GM20431 (cell line): ENCODE measurements around the gene SPRY4.
"Not testable (repeated sequence)": the region's sequence is repeated elsewhere in the genome, so short reads cannot be mapped to it uniquely, and the experiment has no call there.

ENCODE experiments used
- in situ Hi-C: fragments of 300-500 bp; cut with MseI, MboI; formaldehyde crosslinking; loops from one replicate; pipeline ENCODE4 v1.15.0; 2020; ENCODE audit warnings: low sequenced_read_pairs; ENCODE audit not compliant: unreplicated experiment

SPRY4 gene

DNA sequence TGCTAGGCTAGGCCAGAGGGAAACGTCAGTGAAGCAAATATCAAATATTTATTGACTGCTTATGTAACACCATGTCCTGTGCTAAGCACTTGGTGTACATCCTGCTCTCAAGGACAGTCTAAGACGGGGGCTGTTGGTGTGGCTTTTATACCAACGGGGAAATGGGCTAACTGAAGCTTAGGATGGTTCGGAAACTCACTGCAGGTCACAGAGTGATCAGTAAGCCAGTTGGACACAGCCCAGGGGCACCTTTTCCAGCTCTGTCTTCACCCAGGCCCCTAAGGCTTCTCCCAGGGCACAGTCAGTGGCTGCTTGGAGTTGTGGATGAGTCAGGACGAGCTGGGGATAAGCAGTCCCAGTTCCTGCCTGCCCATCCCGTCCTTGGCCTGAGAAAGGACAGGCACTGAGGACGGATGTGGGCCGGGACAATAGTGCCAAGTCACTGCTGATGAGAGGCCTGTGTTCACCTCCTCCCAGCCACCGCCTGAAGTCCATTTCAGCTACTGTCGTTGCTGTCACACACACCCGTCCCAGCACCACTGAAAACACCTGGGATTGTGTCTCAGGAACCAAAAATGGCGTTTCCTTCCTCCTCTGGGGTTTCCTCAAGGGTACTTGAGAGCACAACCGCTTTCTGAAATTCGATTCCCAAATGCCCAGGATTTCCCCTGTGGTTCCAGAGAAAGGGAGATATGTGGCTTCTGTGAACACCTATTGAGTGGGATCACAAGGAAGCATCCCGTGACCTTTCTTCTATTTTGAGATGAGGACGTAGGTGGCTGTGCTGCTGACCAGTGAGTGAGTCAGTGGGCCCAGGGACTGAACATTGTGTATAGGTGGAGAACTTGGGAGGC, 17.5 kb upstream of the SPRY4 start:
- in situ Hi-C loops: no loop called here

DNA sequence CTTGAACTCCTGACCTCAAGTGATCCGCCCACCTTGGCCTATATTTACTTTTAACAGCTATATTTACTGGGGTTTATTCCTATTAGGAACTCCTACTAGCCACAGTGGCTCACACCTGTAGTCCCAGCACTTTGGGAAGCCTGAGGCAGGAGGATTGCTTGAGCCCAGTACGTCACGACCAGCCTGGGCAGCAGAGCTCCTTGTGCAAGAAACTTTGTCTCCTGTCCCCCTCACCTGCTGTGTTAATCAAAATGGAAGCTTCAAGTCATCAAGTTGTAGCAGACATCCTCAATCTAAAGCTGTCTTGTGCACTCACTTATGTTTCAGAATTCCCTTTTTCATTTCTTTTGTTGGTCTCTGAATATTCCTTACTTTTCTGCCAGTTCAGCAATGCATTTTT, 15.0 kb upstream of the SPRY4 start:
- in situ Hi-C loops: no loop called here

DNA sequence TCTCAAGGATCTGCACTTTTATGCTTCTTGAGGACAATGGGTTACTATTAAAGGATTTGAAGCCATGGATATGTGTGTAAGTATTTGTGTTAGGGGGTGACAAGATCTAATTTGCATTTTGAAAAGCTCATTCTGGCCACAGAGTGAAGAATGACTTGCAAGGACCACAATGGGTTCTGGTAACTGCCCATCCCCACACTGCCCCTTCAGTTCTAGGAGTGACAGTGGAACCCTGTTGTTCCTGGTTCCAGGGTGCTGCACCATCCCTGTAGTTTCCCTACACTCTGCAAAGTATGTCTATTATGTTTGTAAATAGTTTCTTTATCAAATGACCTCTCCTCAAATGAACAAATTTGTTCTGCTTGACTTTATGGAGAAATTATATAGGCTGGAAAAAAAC, 9.7 kb upstream of the SPRY4 start:
- in situ Hi-C loops: no loop called here

DNA sequence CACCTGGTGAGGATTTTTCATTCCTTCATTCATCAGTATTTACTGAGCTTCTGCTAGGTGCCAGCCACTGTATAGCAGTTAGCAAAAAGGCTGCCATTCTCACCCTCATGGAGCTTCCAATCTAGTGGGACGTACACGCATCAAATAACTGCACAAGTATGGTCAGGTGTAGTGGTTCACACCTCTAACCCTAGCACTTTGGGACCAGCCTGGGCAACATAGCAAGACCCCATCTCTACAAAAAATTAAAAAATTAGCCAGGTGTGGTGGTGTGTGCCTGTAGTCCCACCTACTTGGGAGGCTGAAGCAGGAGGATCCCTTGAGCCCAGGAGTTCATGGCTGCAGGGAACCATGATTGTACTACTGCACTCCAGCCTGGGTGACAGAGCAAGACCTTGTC, 8.9 kb upstream of the SPRY4 start:
- in situ Hi-C loops: not testable (repeated sequence)

DNA sequence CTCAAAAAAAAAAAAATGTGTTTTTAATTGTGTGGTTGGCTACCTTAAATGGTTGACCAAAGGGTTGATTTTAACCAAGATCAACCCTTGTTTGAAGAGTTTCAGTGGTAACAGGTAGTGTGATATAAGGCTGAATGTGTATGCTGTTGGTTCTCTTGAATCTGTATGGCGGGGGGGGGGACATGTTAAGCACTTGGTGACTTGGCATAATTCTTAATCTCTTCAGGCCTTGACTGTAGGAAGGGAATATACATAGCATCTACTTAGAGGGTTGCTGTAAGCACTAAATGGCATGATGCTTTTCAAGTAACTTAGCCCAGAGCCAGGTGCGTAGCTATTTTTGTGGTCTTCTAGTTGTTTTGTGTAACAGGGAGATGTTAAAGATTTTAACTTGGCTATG, 5.6 kb upstream of the SPRY4 start:
- in situ Hi-C loops: no loop called here

DNA sequence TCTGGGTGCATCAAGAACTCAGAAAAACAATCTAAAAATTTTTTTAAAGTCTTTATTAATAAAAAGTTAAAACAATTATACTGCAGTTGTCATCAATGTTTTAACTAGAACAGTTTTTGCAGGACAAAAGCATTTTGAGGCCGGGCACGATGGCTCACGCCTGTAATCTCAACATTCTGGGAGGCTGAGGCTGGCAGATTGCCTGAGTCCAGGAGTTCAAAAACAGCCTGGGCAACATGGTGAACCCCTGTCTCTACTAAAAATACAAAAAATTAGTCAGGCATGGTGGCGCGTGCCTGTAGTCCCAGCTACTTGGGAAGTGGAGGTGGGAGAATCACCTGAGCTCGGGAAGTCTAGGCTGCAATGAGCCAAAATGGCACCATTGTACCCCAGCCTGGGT, 5.2 kb upstream of the SPRY4 start:
- in situ Hi-C loops: no loop called here

DNA sequence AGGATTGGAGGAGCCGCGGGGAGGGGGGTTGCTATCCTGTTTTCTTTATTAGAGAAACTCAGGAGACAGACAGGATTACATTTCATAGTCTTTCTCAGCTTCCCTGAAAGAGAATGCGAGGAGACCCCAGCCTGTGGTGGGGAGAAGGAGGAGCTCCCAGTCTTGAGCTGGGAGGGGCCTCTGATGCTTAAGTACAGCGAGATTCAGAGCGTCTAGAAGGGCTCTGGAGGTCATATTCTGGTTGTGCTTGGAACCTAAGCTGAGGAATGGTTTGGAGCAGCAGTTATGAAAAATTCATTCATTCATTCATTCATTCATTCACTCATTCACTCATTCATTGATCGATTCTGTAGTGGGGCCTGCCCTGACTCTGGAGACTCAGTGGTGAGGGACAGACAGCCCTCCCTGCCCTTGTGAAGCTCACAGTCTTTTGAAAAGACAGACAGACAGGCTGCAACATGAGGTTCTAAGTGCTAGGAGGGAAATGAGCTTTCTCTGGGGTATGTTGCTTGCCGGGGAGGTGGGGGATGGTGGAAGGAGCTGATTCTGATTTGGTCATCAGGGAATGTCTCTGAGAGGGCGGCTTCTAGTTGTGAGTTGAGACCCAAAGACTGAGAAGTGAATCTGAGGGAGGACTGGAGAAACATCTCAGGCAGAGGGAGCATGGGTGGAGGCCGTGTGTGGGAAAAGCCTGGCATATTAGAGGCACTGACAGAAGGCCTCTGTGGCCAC, 2.5 kb upstream of the SPRY4 start:
- in situ Hi-C loops: no loop called here

DNA sequence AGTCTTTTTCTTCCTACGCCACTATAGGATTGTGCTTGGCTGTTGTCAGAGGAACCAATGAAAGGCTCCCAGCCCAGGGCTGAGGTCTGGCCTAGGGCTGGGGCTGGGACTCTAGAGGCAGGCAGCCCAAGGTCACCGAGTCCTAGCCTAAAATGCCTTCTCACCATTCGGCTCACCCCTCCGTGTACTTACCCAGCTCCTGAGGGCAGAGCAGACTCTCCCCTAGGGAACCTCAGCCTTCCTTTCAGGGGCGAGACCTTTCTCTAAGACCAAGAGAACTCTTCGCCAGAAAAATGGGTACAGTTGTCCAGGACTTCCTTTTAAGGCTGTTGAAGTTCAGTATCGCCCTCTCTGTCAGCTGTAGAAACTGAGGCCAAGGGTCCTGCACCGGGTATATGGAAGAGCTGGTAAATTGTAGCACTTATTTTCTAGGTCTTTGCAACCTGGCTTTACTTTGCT, 1.7 kb upstream of the SPRY4 start:
- in situ Hi-C loops: no loop called here

DNA sequence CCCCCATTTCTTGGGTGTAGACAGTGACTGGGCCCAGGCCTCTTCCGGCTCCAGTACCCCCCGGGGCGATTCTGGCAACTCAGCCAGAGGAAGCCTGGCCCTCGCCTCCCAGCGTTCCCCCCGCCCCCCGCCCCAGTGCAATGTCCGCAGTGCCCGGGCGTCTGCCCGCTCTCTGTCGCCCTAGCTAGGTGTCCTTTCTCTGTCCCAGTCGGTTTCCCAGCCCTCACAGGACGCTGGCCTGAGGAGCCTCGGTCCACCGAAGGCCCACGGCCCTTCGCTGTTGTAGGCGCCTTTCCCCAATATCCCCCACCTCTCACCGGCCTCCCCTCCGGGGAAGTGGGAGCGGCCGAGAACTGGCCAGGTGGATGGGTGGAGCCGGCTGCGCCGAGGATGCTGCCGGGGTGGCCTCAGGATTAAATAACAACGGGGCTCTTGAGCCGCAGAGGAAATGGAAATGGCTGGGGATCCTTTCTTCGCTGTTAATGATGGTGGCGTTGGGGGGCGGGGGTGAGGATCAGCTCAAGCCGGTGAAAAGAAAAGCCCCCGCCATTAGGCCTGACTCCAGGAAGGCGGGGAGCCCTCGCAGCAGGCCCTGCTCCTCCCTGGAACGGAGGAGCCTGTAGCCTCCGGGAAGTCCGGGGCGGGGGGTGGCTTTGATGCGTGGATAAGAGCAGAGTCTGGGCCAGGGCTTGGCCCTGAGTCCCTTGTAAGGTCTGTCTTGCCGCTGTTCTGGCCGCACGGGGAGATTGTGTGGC, 1.1 kb upstream of the SPRY4 start:
- in situ Hi-C loops: no loop called here

DNA sequence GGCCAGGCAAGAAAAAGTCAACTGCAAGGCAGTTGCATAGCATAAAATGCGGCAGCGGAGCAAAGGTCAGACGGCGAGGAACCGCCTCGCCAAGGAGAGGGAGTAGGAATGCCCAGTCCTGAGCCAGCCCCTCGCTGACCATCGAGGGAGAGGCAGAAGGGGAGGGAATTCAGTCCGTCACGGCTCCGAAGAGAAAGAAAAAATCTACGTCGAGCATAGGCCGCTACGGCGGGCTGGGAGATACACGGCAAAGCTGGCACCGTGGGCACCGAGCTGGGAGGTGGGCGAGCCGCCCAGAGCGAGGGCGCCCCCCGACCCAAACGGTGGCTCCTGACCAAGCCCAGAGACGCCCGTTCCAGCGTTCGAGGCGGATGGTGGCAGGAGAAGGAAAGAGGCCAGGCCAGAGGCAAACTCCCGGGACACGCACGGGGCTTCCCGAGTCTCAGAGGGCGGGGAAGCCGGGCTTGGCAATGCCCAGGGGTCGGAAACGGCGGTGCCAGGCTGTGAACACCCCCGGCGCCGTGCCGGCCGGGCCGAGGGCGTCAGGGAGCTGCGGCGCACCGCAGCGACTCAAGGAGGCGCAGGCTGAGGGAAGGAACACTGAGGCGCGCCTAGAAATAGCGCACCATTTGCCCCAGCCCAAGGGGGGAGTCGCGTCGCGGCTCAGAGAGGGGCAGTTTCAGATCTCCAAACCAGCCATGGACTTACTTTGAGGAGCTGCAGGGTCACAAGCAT, 518 bp downstream of the SPRY4 start:
- in situ Hi-C loops: no loop called here

DNA sequence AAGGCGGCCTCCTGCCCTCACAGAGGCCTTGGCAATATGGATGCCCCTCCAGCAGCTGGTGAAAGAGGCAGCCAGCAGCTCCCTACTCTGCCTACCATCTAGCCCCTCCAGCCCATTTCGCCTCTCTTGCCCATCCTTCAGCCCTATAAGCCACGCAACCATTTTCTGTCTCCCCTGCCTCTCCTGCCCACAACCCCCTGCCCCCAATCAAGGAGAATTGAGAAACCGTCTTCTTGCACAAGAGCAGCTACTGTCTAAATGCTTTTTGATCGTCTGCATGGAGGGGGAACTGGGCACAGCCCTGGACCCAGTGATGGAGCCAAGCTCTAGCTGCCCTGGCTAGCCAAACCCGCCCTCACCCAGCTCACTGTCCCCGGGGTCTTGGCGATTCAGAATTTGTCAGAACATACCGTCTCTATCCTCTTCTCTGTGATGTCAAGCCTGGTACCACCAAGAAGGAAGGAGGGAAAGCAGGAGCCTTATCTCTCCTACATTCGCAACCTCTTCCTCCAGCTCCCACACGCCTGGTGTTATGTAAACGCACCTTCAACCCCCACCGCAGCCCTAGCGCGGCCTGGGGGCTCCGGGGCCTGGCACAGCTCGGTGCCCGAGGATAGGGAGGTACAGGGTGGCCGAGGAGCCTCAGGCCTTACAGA, 1.2 kb downstream of the SPRY4 start:
- in situ Hi-C loops: no loop called here

DNA sequence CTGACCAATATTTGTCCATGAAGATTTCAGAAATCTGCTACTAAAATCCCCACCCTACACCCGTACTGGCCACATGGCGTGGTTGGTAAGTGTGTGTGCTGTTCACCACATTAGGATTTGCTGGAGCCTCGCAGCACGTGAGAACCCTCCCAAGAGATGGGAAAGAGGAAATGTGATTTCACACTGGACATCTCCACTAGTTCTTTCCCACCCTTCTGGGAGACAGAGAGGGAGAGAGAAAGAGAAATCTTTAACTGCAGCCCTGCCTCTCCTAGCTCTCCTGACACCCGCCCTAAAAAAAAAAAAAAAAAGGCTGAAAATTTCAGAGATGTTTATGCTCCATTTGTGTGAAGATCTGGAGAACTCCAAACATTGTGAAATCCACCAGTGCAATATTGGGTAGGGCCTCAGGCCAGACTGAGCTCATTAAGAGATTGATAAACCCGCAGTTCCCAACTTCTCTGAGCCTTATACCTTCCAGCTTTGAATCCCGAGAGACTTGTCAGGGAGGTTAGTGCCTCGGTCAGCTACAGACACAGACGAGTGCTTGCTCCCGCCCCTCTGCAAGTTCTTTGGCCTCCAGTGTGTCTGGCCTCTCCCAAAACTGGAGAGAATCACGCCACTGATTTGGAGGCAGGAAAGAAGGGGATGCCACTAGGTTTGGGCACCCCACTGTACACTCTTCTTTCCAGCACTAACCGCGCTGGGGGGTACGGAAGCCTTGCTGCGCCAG, 1.9 kb downstream of the SPRY4 start:
- in situ Hi-C loops: no loop called here

DNA sequence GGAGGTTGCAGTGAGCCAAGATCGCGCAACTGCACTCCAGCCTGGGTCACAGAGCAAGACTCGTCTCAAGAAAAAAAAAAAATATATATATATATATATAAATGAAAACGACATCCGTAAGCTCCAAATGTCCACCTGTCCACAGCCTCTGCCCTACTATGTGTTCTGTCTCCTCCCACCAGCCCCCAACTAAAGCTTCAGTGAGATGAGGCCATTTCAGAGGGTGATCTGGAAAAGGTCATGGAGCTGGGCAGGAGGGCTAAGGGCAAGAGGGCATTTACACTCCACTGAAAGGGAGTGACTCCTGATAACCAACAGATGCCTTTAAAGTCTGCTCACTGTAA, 2.4 kb downstream of the SPRY4 start:
- in situ Hi-C loops: no loop called here

DNA sequence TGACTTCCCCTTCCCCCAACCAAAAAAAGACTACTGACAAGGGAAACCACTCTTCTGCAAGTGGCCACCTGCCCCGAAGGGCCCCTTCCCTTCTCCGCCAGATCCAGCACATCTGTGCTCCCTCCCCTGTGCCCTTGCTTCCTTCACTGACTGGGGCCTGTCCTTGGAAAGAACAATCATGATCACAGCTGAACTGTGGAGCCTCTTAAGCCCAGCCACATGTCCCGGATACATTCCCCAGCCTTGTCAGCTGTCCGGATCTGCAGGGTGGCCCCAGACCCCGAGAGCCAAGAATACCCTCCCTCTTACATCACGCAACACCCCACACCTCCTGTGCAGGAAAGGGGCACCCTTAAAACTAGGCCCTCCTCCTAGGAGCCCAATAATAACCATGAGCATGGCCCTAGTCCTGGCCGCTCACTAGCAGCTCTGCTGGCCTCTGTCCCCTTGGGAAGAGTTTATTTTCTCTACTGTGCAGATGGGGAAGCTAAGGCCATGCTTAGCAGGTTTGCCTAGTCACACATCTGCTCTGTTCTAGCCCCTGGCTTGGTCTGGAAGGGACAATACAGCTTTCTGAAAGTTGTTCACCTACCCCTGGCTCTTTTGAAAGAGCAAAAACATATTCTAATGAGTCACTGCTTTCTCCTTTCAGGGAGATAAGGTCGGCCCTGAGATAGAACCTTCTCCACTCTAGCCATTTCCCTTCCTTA, 3.8 kb downstream of the SPRY4 start:
- in situ Hi-C loops: no loop called here

DNA sequence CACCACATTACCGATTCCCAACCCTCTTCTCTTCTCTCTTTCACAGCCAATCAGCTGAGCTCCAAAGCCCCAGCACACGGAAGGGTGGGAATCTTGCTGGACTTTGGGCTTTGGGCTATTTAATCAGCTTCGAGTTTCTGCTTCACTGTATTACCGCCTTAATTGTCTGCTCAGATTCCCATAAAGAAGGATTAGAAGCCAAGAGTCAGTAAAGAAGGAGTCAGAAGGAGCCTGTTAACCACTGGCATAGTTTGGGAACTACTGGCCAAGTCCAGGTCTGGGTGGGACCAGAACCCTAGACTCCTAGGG, 4.4 kb downstream of the SPRY4 start:
- in situ Hi-C loops: no loop called here

DNA sequence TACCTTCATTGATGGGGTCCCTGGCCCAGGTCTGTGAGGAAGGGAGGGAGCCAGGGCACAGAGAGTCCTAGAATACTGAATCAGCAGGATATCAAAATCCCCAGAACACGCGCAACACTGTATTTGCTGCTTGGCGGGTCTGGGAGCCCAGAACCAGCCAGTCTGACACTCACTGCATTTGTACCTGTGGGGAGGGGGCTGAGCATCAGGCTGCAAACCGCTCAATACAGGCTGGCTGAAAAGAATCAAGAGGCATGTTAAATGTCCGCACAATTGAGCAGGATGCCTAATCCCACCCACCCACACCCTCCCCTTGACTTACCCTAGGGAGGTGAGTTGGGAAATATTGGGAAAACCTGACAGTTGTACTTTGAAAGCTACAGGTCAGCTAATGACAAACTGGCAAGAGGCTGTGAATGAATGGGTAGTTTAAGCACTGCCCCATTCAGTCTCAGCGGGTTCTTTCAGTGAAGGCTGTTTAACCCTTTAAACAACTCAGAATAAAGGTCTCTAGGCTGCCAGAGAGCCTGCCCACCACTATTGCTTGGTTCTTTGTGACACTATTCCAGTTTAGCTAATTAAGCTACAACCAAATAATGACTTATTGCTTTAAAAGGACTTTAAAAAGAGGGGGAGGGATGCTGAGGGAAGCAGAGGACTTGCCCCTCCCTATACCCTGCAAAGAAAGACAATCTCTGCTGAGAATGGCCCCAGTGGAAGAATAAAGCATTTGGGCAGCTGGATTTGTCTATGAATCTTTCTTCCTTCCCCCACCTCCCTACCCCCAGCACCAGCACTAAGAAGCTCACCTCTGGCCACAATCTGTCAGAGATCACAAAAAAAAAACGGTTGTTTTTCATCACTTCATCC, 5.0 kb downstream of the SPRY4 start:
- in situ Hi-C loops: no loop called here

DNA sequence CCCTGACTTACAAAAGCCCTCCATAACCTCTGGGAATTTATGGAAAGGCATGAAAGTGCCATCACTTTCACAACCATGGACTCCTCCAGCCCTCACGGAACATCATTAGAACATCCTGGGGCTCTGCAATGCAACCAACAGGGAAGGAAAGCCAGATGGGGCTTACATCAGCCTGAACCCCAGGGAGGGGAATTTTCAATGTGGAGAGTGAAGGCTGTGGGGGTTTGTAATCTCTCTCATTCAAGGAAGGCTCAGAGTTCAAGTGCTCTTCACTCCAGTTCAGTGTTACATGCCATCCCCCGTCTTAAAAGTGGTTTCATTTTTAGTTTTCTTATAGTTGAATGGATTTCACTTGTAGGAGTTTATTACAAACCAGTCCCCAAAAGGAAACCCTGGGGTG, 5.7 kb downstream of the SPRY4 start:
- in situ Hi-C loops: no loop called here

DNA sequence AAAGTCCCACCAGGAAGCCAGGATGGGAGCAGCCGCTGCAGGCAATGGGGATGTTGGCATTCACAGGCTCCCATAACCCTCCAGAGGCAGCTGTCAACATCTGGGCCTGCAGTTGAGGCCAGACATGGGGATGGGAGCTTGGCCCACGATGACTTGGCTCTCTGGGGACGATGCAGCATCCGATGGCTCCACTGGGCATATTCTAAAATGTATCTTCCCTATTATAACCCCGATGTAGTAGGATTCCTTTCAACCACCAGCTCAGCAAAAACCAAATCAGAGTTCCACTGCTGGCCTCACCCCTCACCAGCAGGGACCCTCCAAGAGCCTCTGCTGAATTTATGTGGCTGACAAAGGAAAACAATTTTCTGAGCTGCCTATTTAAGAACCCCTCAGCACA, 7.1 kb downstream of the SPRY4 start:
- in situ Hi-C loops: no loop called here
